ENCODE measurements around the gene PLEKHG5.

Gene PLEKHG5

GRCh38 chr1:6426277-6426971 lies 65.0 kb downstream of the PLEKHG5 start:
- DNase-seq (ENCODE audit: low read depth) = no peak

DNA sequence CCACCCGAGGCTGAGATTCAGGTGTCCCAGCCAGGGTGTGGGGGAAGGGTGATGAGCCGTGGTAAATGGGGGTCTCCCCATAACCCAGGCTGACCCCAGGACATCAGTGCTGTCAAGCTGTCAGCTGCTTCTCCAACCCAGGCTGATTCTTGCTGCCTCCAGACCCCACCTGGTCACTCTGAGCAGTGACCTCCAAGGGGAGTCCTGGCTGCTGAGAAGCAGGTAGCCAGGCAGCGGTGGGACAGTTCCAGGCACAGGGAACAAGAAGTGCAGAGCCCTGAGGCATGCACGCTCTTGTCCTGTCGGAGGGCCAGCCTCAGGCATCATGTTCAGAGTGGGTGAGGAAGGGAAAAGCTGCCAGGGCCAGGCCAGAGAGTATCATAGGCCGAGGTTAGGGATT lies 65.8 kb downstream of the PLEKHG5 start:
- no peak for DNase-seq (ENCODE audit: low read depth)

- DNase-seq (ENCODE audit: low read depth) = no peak
Measured at GRCh38 chr1:6424619-6425593, 66.6 kb downstream of the PLEKHG5 start, which contains the start of gene ESPN. Gene ESPN (plus strand): TSS chr1:6424776. CDS start chr1:6424956, 180 bp downstream.

- DNase-seq (ENCODE audit: low read depth) = no peak
Measured at GRCh38 chr1:6424000-6424565, 67.4 kb downstream of the PLEKHG5 start.

DNA sequence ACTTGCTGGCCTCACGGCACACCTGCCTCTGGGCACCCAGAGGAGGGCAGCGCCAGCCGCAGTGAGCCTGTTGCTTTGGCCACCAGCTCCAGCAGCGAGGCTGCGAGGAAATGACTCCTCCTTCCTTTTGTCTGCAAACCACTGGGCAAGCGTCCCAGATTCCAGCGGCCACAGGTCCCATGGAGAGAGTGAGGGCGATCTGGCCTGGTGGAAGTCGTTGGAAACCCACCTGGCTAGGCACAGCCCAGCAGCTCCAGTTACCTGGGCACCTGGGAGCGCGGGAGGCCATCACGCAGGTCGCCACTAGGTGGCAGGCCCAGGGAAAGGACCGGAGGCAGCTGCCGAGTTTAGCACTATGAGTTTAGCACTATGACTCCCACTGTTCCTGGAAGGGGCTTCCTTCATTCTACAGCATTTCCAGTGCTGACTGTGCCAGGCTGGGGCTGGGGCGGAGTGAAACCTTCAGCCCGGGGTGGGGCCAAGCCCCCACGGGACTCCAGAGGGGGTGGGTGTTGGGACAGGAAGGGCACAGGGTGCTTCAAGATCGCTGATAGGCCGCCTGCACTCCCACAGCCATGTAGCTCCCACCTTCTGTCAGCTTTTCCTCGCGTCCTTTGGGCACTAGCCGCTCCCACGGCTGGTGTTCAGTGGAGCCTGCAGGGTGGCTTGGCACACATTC lies 68.0 kb downstream of the PLEKHG5 start:
- DNase-seq (ENCODE audit: low read depth) = no peak

DNA sequence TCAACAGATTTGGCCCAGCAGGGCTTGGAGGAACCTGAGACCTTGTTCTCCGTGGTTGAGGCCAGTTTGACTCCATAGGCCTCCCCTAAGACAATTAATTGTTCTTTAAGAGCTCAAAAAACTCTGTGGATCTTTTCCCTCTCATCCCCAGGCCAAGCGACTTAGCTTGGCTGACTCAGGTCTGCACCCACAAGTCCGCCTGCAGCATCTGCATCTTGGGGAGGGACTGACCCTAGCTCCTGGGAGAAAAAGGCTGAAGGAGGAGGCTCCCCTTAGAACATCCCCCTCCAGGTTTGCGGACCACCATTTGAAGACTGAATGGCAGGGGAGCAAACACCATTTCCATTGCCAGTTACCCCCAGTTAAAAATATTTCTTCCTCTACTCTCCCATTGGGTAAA lies 70.2 kb downstream of the PLEKHG5 start:
- DNase-seq (ENCODE audit: low read depth) = no peak

DNA sequence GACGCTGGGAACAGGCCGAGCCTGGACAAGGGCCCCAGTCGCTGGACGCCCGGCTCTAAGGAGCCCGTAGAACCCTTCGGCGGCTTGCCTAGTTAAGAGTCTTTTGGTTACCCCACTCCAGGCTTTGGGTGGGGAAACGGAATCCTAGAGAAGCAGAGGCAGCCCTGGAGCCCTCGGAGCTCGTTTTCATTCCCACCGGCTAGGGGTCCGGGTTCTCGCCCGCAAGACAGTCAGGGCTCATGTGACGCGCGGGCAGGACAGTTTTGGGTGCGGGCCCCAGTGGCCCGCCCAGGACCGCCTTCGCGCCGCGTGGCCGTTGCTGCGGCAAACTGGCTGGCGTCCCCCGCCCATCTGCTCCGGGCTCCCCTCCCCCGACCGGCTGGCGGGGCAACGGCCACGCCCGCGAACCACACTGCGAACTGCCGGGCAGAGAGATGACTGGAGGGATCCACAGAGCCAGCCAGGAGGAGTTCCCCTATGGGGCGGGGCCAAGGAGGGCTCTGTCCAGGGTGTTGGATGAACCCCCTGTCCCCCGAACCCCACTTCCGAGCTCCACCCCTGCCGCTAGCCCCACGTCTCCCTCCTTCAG lies 70.9 kb downstream of the PLEKHG5 start:
- DNase-seq (ENCODE audit: low read depth) = no peak

DNA sequence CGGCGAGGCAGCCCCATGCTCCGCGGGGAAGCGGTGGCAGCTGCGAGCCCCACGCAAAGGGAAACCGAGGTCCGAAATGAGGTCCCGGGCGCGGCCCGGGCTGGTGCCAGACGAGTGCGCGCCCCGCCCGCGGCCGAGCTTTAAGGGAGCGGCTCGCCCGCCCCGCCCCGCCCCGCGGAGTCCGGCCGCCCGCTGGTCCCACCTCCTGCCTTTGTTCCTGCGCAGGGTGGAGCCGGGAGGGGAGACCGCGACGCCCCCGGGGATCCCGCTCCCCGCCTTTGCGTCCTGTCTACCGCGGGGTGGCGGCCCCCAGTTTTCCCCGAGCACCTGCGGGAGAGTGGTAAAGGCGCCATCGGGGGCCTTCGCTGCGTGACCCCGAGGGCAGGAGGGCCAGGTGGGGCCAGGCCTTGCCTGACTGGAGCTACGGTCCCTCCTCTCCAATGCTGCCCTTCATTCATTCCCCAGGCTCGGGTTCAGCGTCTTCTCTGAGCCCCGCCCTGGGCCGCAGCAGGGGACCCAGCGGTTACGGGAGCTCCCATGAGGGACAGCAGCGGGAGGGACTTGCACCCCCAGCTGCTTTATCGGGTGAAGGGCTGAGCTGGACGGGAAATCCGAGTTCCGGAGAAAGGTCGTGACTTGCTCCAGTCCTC lies 71.5 kb downstream of the PLEKHG5 start, which contains the start of gene HES2:
Gene HES2, minus strand, starts transcription at position 116 of the 650 bp plus-strand sequence. Its CDS starts 99 bp downstream, at position 17.
- DNase-seq (ENCODE audit: low read depth) = no peak

- no peak for DNase-seq (ENCODE audit: low read depth)
Measured at GRCh38 chr1:6419397-6419803, 72.1 kb downstream of the PLEKHG5 start.

DNA sequence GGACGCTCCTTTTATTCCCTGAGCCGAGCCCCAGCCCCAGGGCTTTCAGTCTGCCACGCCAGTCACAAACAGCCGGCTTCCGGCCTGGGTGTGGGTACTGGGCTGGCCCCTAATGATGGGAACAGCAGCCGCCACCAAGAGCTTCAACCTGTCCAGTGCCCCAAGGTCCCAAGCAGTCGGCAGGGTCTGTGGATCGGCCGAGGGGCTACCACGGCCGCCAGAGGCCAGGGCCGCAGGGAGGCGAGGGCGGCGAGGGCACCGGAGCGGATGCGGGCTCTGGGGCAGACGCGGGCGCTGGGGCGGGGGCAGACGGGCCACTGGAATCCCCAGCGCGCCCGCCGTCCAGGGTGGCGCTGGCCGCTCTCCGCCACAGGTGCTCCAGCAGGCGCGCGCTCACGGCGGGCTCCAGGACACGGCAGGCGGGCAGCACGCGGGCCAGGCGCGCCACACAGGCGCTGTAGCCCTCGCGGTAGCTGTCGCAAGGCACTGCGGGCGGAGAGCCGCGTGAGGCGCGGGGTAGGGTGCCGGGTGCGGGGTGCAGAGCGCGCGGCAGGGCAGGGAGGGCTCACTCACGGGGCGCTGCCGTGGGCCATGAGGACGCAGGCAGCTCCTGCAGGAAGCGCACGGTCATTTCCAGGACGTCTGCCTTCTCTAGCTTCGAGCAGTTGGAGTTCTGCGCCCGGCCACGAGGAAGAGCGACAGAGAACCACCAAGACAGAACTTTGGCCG lies 72.6 kb downstream of the PLEKHG5 start:
- DNase-seq (ENCODE audit: low read depth) = no peak

DNA sequence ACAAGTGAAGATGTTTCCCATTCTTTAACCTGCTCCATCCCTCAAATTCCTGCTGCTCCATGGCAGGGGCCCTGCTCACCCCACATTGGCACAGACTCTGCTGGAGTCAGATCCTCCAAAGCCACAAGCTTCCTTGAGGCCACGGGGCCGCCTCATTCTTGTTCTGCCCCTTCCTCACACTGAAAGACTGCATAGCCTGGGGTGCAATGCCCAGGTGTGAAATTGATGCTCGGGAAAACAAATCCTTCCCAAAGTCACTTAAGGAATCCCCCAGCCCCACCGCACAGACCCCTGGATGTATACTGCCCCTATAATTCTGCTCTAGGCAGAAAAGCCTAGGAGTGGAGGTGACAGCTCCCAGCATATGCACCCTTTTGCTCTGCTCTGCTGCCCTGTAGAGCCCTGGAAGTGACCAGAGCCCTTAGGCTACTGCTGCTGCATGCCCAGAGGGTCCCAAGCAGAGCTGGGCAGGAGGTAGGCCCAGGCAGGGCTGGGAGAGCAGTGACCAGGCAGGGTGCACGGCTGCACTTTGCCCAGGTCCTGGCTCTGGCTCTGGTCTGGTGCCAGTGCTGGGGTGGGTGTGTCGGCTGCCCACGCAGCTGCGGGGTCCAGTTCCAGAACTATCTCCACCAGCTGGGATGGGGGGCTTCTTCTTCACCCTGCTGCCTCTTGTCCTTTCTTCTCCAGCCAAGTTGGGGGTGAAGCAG lies 73.4 kb downstream of the PLEKHG5 start:
- no peak for DNase-seq (ENCODE audit: low read depth)

All from GM04503 (cell line).